ENCODE measurements around the gene SNX10.

GRCh38 chr7:26331789-26332188 is 40.1 kb downstream of the SNX10 start:
- TF ChIP-seq CTCF (IDR thresholded peaks at IDR 0.05) (no peak), POLR2A (IDR thresholded peaks at IDR 0.05) (no peak), EP300 (IDR thresholded peaks at IDR 0.05; ENCODE audit: low read depth) (no peak), POLR2AphosphoS5 (IDR thresholded peaks at IDR 0.05) (no peak)
